Kidney glomerular epithelial cell (primary cell): ENCODE data around the gene CYP4F12.

Experiments
- DNase-seq: peaks from one replicate; lab custom pipeline; 2025; lab: John Stamatoyannopoulos, UW

The CYP4F12 gene

GRCh38 chr19:15714638-15715037, 41.8 kb downstream of the CYP4F12 start:
- no peak for DNase-seq

GRCh38 chr19:15715642-15716041, 42.8 kb downstream of the CYP4F12 start:
- DNase-seq, result no peak

- DNase-seq, result no peak
Observed at GRCh38 chr19:15717809-15718208, 44.9 kb downstream of the CYP4F12 start.

- DNase-seq, result no peak
Observed at GRCh38 chr19:15721268-15721667, 48.4 kb downstream of the CYP4F12 start.

GRCh38 chr19:15722956-15723355, 50.1 kb downstream of the CYP4F12 start:
- DNase-seq, result no peak

- DNase-seq, result no peak
Observed at GRCh38 chr19:15727724-15728123, 54.8 kb downstream of the CYP4F12 start, which contains the start of gene OR10H2. Gene OR10H2, plus strand, starts transcription at chr19:15728024. Its CDS starts 20 bp downstream, at chr19:15728044.

- no peak for DNase-seq
Observed at GRCh38 chr19:15730538-15730937, 57.7 kb downstream of the CYP4F12 start.

GRCh38 chr19:15732388-15732787, 59.5 kb downstream of the CYP4F12 start:
- DNase-seq, result no peak

- DNase-seq, result no peak
Observed at GRCh38 chr19:15733895-15734294, 61.0 kb downstream of the CYP4F12 start.

- no peak for DNase-seq
Observed at GRCh38 chr19:15737722-15738121, 64.8 kb downstream of the CYP4F12 start, which contains the start of gene OR10H3. Gene OR10H3, plus strand, starts transcription at chr19:15737985. Its CDS starts 3,408 bp downstream, at chr19:15741393.

GRCh38 chr19:15740785-15741184, 67.9 kb downstream of the CYP4F12 start:
- no peak for DNase-seq
